B cell (primary cell): ENCODE measurements around the gene CCND3. TPM values are rescaled to one million over a fixed set of nuclear protein-coding genes. Genes with fewer than 3 reads are reported as not detected.

Experiments used
- ATAC-seq: fragments of 200-7000 bp; cut with Tn5 transposase; one replicate; pipeline ENCODE4 v1.10.0; 2021; ENCODE audit warnings: low read depth, mild to moderate bottlenecking, moderate number of reproducible peaks, moderate library complexity
- CTCF ChIA-PET: fragments of 350-600 bp; sonication (Branson Sonifier 250); formaldehyde crosslinking; loops from one replicate; lab custom pipeline; 2021; ENCODE audit warnings: antibody characterized with exemption, inconsistent platforms; lab: Charles Lee
- POLR2A ChIA-PET: fragments of 350-600 bp; sonication (Branson Sonifier 250); formaldehyde crosslinking; loops from one replicate; lab custom pipeline; 2021; ENCODE audit warnings: antibody characterized with exemption; lab: Charles Lee
- DNase-seq: peaks from one replicate; pipeline ENCODE4 v3.0.0; 2013
- H2AFZ ChIP-seq: 2 replicates; pipeline ENCODE4 v1.6.1; 2012; ENCODE audit warnings: mild to moderate bottlenecking, low read depth, low read length; ENCODE audit not compliant: insufficient read depth, poor library complexity, severe bottlenecking
- H3K27ac ChIP-seq, 2 donors: 1 replicate in 1 of 2; 2 replicates in 1 of 2; pipeline ENCODE4 v1.5.1; 2012 to 2013; ENCODE audit warnings: low read length in 2 of 2, mild to moderate bottlenecking in 2 of 2, moderate library complexity in 1 of 2
- H3K27me3 ChIP-seq, 4 experiments: fragments of 200-600 bp in 1 of 4; sonication (generic) in 1 of 4; replicated peaks in 1 of 4; 1 replicate in 2 of 4; 2 replicates in 2 of 4; pipeline versions ENCODE4 v1.6.1 to v1.7.0; 2013 to 2016; ENCODE audit warnings: low read length in 3 of 4, mild to moderate bottlenecking in 2 of 4, mixed read lengths in 1 of 4, moderate library complexity in 1 of 4; ENCODE audit not compliant: insufficient read depth in 4 of 4, control insufficient read depth in 3 of 4; ENCODE audit errors: control extremely low read depth in 1 of 4
- H3K36me3 ChIP-seq, 2 experiments: replicated peaks in 1 of 2; 1 replicate in 1 of 2; 2 replicates in 1 of 2; pipeline versions ENCODE4 v1.6.1 to v1.7.1; 2013; ENCODE audit warnings: low read length in 1 of 2; ENCODE audit not compliant: insufficient read depth in 2 of 2, control insufficient read depth in 1 of 2; ENCODE audit errors: control extremely low read depth in 1 of 2, extremely low read depth in 1 of 2
- H3K4me1 ChIP-seq, 2 donors: fragments of 200-600 bp in 1 of 2; sonication (generic) in 1 of 2; 1 replicate in 1 of 2; 2 replicates in 1 of 2; pipeline versions ENCODE4 v1.5.1 to v1.6.1; 2013 to 2017; ENCODE audit warnings: low read length in 2 of 2; ENCODE audit not compliant: control insufficient read depth in 2 of 2, insufficient read depth in 2 of 2
- H3K4me2 ChIP-seq: replicated peaks from 2 replicates; pipeline ENCODE3; 2012; ENCODE audit warnings: mild to moderate bottlenecking, low read depth, low read length; ENCODE audit not compliant: poor library complexity, severe bottlenecking
- H3K4me3 ChIP-seq, 5 experiments: fragments of 200-600 bp in 1 of 5; sonication (generic) in 1 of 5; 1 replicate in 3 of 5; 2 replicates in 2 of 5; pipeline versions ENCODE4 v1.5.1 to v1.7.0; 2011 to 2016; ENCODE audit warnings: low read length in 4 of 5, mild to moderate bottlenecking in 4 of 5, low read depth in 2 of 5, control low read depth in 1 of 5, moderate library complexity in 1 of 5; ENCODE audit not compliant: insufficient read depth in 1 of 5; ENCODE audit errors: control extremely low read depth in 1 of 5, extremely low read depth in 1 of 5
- H3K79me2 ChIP-seq: fragments of 200-600 bp; sonication (generic); one replicate; pipeline ENCODE4 v1.6.0; 2016; ENCODE audit warnings: low read length; ENCODE audit not compliant: control insufficient read depth, insufficient read depth
- H3K9ac ChIP-seq: fragments of 200-600 bp; sonication (generic); 2 replicates; pipeline ENCODE4 v1.6.1; 2017; ENCODE audit warnings: mild to moderate bottlenecking, low read length, moderate library complexity
- H3K9me3 ChIP-seq, 3 donors: one replicate each; pipeline versions ENCODE4 v1.6.1 to v1.7.1; 2013; ENCODE audit warnings: low read length in 2 of 3; ENCODE audit not compliant: control insufficient read depth in 2 of 3, insufficient read depth in 1 of 3; ENCODE audit errors: control extremely low read depth in 1 of 3
- H4K20me1 ChIP-seq: 2 replicates; pipeline ENCODE4 v1.6.0; 2012; ENCODE audit warnings: mild to moderate bottlenecking, low read length; ENCODE audit not compliant: insufficient read depth, control insufficient read depth, poor library complexity, severe bottlenecking
- H3K27ac Mint-ChIP-seq: one replicate; pipeline ENCODE4 v1.8.0; 2021; ENCODE audit warnings: mixed read lengths
- H3K27me3 Mint-ChIP-seq: one replicate; pipeline ENCODE4 v1.8.0; 2021; ENCODE audit warnings: mixed read lengths
- H3K4me1 Mint-ChIP-seq: one replicate; pipeline ENCODE4 v1.8.0; 2021; ENCODE audit warnings: mixed read lengths
- H3K4me3 Mint-ChIP-seq: one replicate; pipeline ENCODE4 v1.8.0; 2021; ENCODE audit warnings: mixed read lengths
- H3K9me3 Mint-ChIP-seq: one replicate; pipeline ENCODE4 v1.8.0; 2022; ENCODE audit warnings: mixed read lengths; ENCODE audit not compliant: insufficient read depth
- CTCF ChIP-seq: fragments of 200-600 bp; IDR thresholded peaks from one replicate; pipeline ENCODE4 v1.8.0; 2022; ENCODE audit warnings: antibody characterized with exemption, mild to moderate bottlenecking
- EZH2 ChIP-seq: IDR thresholded peaks from 2 replicates; pipeline ENCODE4 v1.6.1; 2012; ENCODE audit warnings: borderline replicate concordance, low read depth, mild to moderate bottlenecking, moderate library complexity, low read length; ENCODE audit not compliant: insufficient read depth, poor library complexity, severe bottlenecking
- WGBS: methylation state at CpG from one replicate; pipeline ENCODE4 v1.1.5; 2013; ENCODE audit warnings: missing lambda C conversion rate; ENCODE audit not compliant: insufficient coverage; 5-methylcytosine and 5-hydroxymethylcytosine counted together
- intact Hi-C: fragments of 100-400 bp; cut with micrococcal nuclease; formaldehyde crosslinking; loops from one replicate; pipeline ENCODE4 v1.10.0; 2022
- polyA plus RNA-seq: library from polyadenylated mRNA; depleted of rRNA; stranded (reverse); fragments of >200 nt; gene quantifications from 2 replicates; pipeline ENCODE4 v1.2.3, GENCODE V29; 2012
- total RNA-seq, 2 donors: library from RNA; stranded (reverse); fragments of 120-200 nt in 1 of 2; gene quantifications; 1 replicate in 1 of 2; 2 replicates in 1 of 2; pipeline versions ENCODE4 v1.2.3 to v1.2.4, GENCODE V29; 2013 to 2022

CCND3 gene
- total and polyA plus RNA-seq, 2 donors (not counting 1 experiment from before 2014, with no cell fraction given): 136 to 298 TPM

GRCh38 chr6:41914343-41914742, 27.3 kb downstream of the CCND3 start:
- ChIA-PET CTCF (interaction anchor here (0.7 to 1.7 kb wide), 2 partner anchors 9 to 130 kb away, joined by 4 read pairs; no protein-coding TSS in a partner anchor), POLR2A (no interaction called here)
- ATAC-seq: no peak
- Histone ChIP-seq H3K9me3 (no peaks in the 10 kb centered on the region), H3K27ac (no peak overlapping the region), H3K4me3 (no peak overlapping the region), H3K27me3 (no peaks in the 10 kb centered on the region), H4K20me1 (peaks cover 4% of the 10 kb centered on the region), H2AFZ (no peak overlapping the region), H3K36me3 (peaks cover 0 to 31% of the 10 kb centered on the region in 2 experiments), H3K79me2 (peaks cover 78% of the 10 kb centered on the region), H3K4me1 (no peaks in the 10 kb centered on the region), H3K9ac (no peak overlapping the region), H3K4me2 (no peak overlapping the region)
- intact Hi-C loops: no loop called here
- no CpG with 5 or more reads among the region's 2 CpGs for WGBS
- DNase-seq: no peak
- Mint-ChIP-seq H3K9me3 (no peaks in the 10 kb centered on the region), H3K27ac (no peak overlapping the region), H3K4me1 (peaks cover 15% of the 10 kb centered on the region), H3K27me3 (no peaks in the 10 kb centered on the region), H3K4me3 (no peak overlapping the region)
- no peak for TF ChIP-seq CTCF
- TF ChIP-seq EZH2: no peak

GRCh38 chr6:41909727-41910126, 31.9 kb downstream of the CCND3 start:
- H3K4me3 ChIP-seq: no peak overlapping the region
- no peaks in the 10 kb centered on the region for H3K4me1 ChIP-seq
- POLR2A ChIA-PET: no interaction called here
- TF ChIP-seq EZH2: no peak
- TF ChIP-seq CTCF: no peak
- H3K9me3 Mint-ChIP-seq: no peaks in the 10 kb centered on the region
- H3K27ac ChIP-seq: no peak overlapping the region
- H2AFZ ChIP-seq: no peak overlapping the region
- peaks cover 3 to 52% of the 10 kb centered on the region in 2 experiments for H3K36me3 ChIP-seq
- no CpG with 5 or more reads among the region's 1 CpG for WGBS
- H4K20me1 ChIP-seq: peaks cover 4% of the 10 kb centered on the region
- CTCF ChIA-PET: interaction anchor here (0.9 to 1.3 kb wide), 2 partner anchors 12 to 135 kb away, joined by 3 to 4 read pairs; no protein-coding TSS in a partner anchor
- H3K27me3 Mint-ChIP-seq: no peaks in the 10 kb centered on the region
- H3K4me3 Mint-ChIP-seq: no peak overlapping the region
- H3K9ac ChIP-seq: no peak overlapping the region
- ATAC-seq (no peak), DNase-seq (no peak)
- no peaks in the 10 kb centered on the region for H3K27me3 ChIP-seq
- peaks cover 8% of the 10 kb centered on the region for H3K4me1 Mint-ChIP-seq
- H3K27ac Mint-ChIP-seq: no peak overlapping the region
- H3K4me2 ChIP-seq: no peak overlapping the region
- H3K79me2 ChIP-seq: peaks cover 50% of the 10 kb centered on the region
- H3K9me3 ChIP-seq: no peaks in the 10 kb centered on the region
- intact Hi-C loops: no loop called here
